HCT116 (cell line): ENCODE measurements around the gene CSRNP2. TPM values are rescaled to one million over a fixed set of nuclear protein-coding genes. Genes with fewer than 3 reads are reported as not detected.

ENCODE experiments used
- ATAC-seq: fragments of 200-7000 bp; cut with Tn5 transposase; 2 replicates; pipeline ENCODE4 v1.9.1; 2020; ENCODE audit warnings: mild to moderate bottlenecking, moderate library complexity
- BruUV-seq: library from RNA; stranded (reverse); fragments of 400-500 nt; replicated peaks from 2 replicates; lab custom pipeline; 2021; lab: Mats Ljungman, UMichigan
- CTCF ChIA-PET: fragments of 300-600 bp; sonication (Branson Sonifier 250); formaldehyde crosslinking; loops from one replicate; lab custom pipeline; 2021; ENCODE audit warnings: antibody characterized with exemption; lab: Charles Lee
- POLR2A ChIA-PET: fragments of 300-600, 350-600 bp; sonication (Branson Sonifier 250); formaldehyde crosslinking; loops from one replicate; lab custom pipeline; 2021; ENCODE audit warnings: antibody characterized with exemption; lab: Charles Lee
- RAD21 ChIA-PET, 2 experiments: fragments of 300-600 bp; sonication (Branson Sonifier 250); formaldehyde crosslinking; loops; one replicate each; lab custom pipeline; 2023; ENCODE audit warnings: low total read pairs in 2 of 2; ENCODE audit not compliant: uncharacterized antibody in 2 of 2, unreplicated experiment in 2 of 2, low non-redundant PET in 1 of 2; lab: Charles Lee
- DNase-seq: peaks from one replicate; pipeline ENCODE4 v3.0.0-alpha.2; 2010; ENCODE audit warnings: low read depth, low spot score
- H2AFZ ChIP-seq: fragments of 200-600 bp; shearing (Covaris generic), sonication (generic); 2 replicates; pipeline ENCODE4 v1.6.1; 2017; ENCODE audit warnings: low read depth, mixed run types, mixed read lengths, antibody characterized with exemption, low read length; ENCODE audit not compliant: poor library complexity, severe bottlenecking
- H3K27ac ChIP-seq: 2 replicates; pipeline ENCODE4 v1.5.1; 2012; ENCODE audit warnings: low read depth, low read length
- H3K27me3 ChIP-seq: fragments of 200-600 bp; sonication (generic); 2 replicates; pipeline ENCODE4 v1.6.1; 2016; ENCODE audit warnings: mixed run types, low read length, mixed read lengths; ENCODE audit not compliant: insufficient read depth
- H3K36me3 ChIP-seq, 2 experiments: fragments of 200-500 bp in 1 of 2; fragments of 200-600 bp in 1 of 2; sonication (Bioruptor generic) in 1 of 2; sonication (generic) in 1 of 2; 2 replicates each; pipeline versions ENCODE4 v1.5.1 to v1.6.1; 2014 to 2016; ENCODE audit warnings: low read length in 2 of 2, inconsistent platforms in 1 of 2, mixed read lengths in 1 of 2, mixed run types in 1 of 2; ENCODE audit not compliant: insufficient read depth in 2 of 2, control insufficient read depth in 1 of 2
- H3K4me1 ChIP-seq, 2 experiments: fragments of 200-600 bp in 1 of 2; sonication (generic) in 1 of 2; 2 replicates each; pipeline versions ENCODE4 v1.5.1 to v1.6.1; 2012 to 2017; ENCODE audit warnings: low read length in 2 of 2, inconsistent platforms in 1 of 2, mild to moderate bottlenecking in 1 of 2, mixed read lengths in 1 of 2, mixed run types in 1 of 2, moderate library complexity in 1 of 2; ENCODE audit not compliant: insufficient read depth in 2 of 2, control insufficient read depth in 1 of 2
- H3K4me2 ChIP-seq: fragments of 200-600 bp; sonication (generic); 2 replicates; pipeline ENCODE4 v1.6.1; 2017; ENCODE audit warnings: mixed run types, low read length, mixed read lengths
- H3K4me3 ChIP-seq, 2 experiments: fragments of 200-600 bp in 1 of 2; sonication (generic) in 1 of 2; replicated peaks in 1 of 2; 2 replicates each; pipeline ENCODE4 v1.5.1; 2011 to 2016; ENCODE audit warnings: low read length in 2 of 2, control low read depth in 1 of 2, low read depth in 1 of 2, mild to moderate bottlenecking in 1 of 2, mixed read lengths in 1 of 2, mixed run types in 1 of 2
- H3K79me2 ChIP-seq: fragments of 200-600 bp; sonication (generic); 2 replicates; pipeline ENCODE4 v1.6.1; 2017; ENCODE audit warnings: mild to moderate bottlenecking, mixed run types, low read length, moderate library complexity, mixed read lengths; ENCODE audit not compliant: insufficient read depth
- H3K9ac ChIP-seq: fragments of 200-600 bp; sonication (generic); 2 replicates; pipeline ENCODE4 v1.6.1; 2016; ENCODE audit warnings: low read length, mixed read lengths
- H3K9me2 ChIP-seq: fragments of 200-600 bp; sonication (generic), shearing (Covaris generic); 2 replicates; pipeline ENCODE4 v1.6.1; 2017; ENCODE audit warnings: mixed run types, mild to moderate bottlenecking, moderate library complexity; ENCODE audit not compliant: insufficient read depth
- H3K9me3 ChIP-seq, 2 experiments: fragments of 200-500 bp in 1 of 2; fragments of 200-600 bp in 1 of 2; sonication (Bioruptor generic) in 1 of 2; sonication (generic) in 1 of 2; 2 replicates each; pipeline ENCODE4 v1.6.1; 2014 to 2017; ENCODE audit warnings: low read length in 2 of 2, mixed read lengths in 2 of 2, inconsistent platforms in 1 of 2, low read depth in 1 of 2, mild to moderate bottlenecking in 1 of 2, mixed run types in 1 of 2, moderate library complexity in 1 of 2; ENCODE audit not compliant: control insufficient read depth in 1 of 2, insufficient read depth in 1 of 2
- H4K20me1 ChIP-seq: fragments of 200-600 bp; sonication (generic), shearing (Covaris generic); 2 replicates; pipeline ENCODE4 v1.6.1; 2017; ENCODE audit warnings: mixed run types, mild to moderate bottlenecking, moderate library complexity; ENCODE audit not compliant: insufficient read depth
- CTCF ChIP-seq, 3 experiments: fragments of 200-600 bp in 1 of 3; sonication (generic) in 1 of 3; IDR thresholded peaks in 2 of 3; conservative IDR thresholded peaks in 1 of 3; 2 replicates each; pipeline ENCODE4 v1.5.1; 2012 to 2017; ENCODE audit warnings: low read depth in 2 of 3, low read length in 2 of 3, antibody characterized with exemption in 1 of 3, borderline replicate concordance in 1 of 3, control low read depth in 1 of 3, mild to moderate bottlenecking in 1 of 3, mixed read lengths in 1 of 3, mixed run types in 1 of 3, moderate library complexity in 1 of 3; ENCODE audit not compliant: insufficient read depth in 1 of 3
- ELF1 ChIP-seq: IDR thresholded peaks from 2 replicates; pipeline ENCODE4 v1.6.1; 2012; ENCODE audit warnings: low read depth, borderline replicate concordance
- FOSL1 ChIP-seq: IDR thresholded peaks from 2 replicates; pipeline ENCODE4 v1.6.1; 2012; ENCODE audit warnings: low read depth
- POLR2AphosphoS5 ChIP-seq: IDR thresholded peaks from 2 replicates; pipeline ENCODE4 v1.6.1; 2011; ENCODE audit warnings: mild to moderate bottlenecking, low read depth, low read length, moderate library complexity
- SIN3A ChIP-seq: IDR thresholded peaks from 2 replicates; pipeline ENCODE4 v1.6.1; 2012; ENCODE audit warnings: low read depth
- ZBTB33 ChIP-seq: IDR thresholded peaks from 2 replicates; pipeline ENCODE4 v1.6.1; 2011; ENCODE audit warnings: mild to moderate bottlenecking, low read length, moderate library complexity; ENCODE audit not compliant: insufficient replicate concordance; ENCODE audit errors: extremely low read depth
- intact Hi-C: fragments of 100-400 bp; cut with micrococcal nuclease; formaldehyde crosslinking; loops from 2 replicates; pipeline ENCODE4 v1.10.0; 2022
- total RNA-seq: library from RNA; stranded (reverse); gene quantifications from one replicate; pipeline ENCODE4 v1.2.1, GENCODE V29; 2021; ENCODE audit not compliant: unreplicated experiment

CSRNP2 gene
- total RNA-seq, 1 experiment from 2014 or later: 19.0 TPM

GRCh38 chr12:51075390-51075789 lies 8.0 kb downstream of the CSRNP2 start:
- TF ChIP-seq ELF1: no peak
- no peak for TF ChIP-seq FOSL1
- TF ChIP-seq ZBTB33: no peak
- no peak for TF ChIP-seq CTCF (IDR thresholded peaks at IDR 0.05 in 2 of 3, conservative IDR thresholded peaks at IDR 0.05 in 1 of 3; ENCODE audit: borderline replicate concordance in 1 of 3, insufficient read depth in 1 of 3, low read depth in 2 of 3, low read length in 2 of 3)
- TF ChIP-seq SIN3A: no peak
- TF ChIP-seq POLR2AphosphoS5: no peak
- no peaks in the 10 kb centered on the region for H3K4me1 ChIP-seq
- BruUV-seq: no TSS peak
- no peaks in the 10 kb centered on the region for H3K27me3 ChIP-seq
- intact Hi-C loops: no loop called here
- POLR2A ChIA-PET: interaction anchor here (0.8 to 1.3 kb wide), 2 partner anchors 8 to 9 kb away, joined by 3 to 10 read pairs; partner anchors contain the start of gene CSRNP2
- no peaks in the 10 kb centered on the region for H3K79me2 ChIP-seq
- no peaks in the 10 kb centered on the region for H4K20me1 ChIP-seq
- H3K4me2 ChIP-seq: no peak overlapping the region
- no peak for DNase-seq
- H3K9ac ChIP-seq: no peak overlapping the region
- no peak overlapping the region for H3K27ac ChIP-seq
- no peaks in the 10 kb centered on the region for H3K9me2 ChIP-seq
- no peak overlapping the region for H2AFZ ChIP-seq
- H3K36me3 ChIP-seq: peaks cover 4 to 12% of the 10 kb centered on the region in 2 experiments; a peak in 2 of 4 replicates
- CTCF ChIA-PET: no interaction called here
- ATAC-seq: no peak
- H3K4me3 ChIP-seq: no peak overlapping the region
- H3K9me3 ChIP-seq: no peaks in the 10 kb centered on the region
- RAD21 ChIA-PET: no interaction called here
